Measurements from ENCODE around the gene KLRK1. TPM values are rescaled to one million over a fixed set of nuclear protein-coding genes. Genes with fewer than 3 reads are reported as not detected.
"Not testable (repeated sequence)": the region's sequence is repeated elsewhere in the genome, so short reads cannot be mapped to it uniquely, and the experiment has no call there.

KLRK1 gene
- total and polyA plus RNA-seq, 2 of the 4 experiments (the other 2 are of a cell fraction) = not detected

DNA sequence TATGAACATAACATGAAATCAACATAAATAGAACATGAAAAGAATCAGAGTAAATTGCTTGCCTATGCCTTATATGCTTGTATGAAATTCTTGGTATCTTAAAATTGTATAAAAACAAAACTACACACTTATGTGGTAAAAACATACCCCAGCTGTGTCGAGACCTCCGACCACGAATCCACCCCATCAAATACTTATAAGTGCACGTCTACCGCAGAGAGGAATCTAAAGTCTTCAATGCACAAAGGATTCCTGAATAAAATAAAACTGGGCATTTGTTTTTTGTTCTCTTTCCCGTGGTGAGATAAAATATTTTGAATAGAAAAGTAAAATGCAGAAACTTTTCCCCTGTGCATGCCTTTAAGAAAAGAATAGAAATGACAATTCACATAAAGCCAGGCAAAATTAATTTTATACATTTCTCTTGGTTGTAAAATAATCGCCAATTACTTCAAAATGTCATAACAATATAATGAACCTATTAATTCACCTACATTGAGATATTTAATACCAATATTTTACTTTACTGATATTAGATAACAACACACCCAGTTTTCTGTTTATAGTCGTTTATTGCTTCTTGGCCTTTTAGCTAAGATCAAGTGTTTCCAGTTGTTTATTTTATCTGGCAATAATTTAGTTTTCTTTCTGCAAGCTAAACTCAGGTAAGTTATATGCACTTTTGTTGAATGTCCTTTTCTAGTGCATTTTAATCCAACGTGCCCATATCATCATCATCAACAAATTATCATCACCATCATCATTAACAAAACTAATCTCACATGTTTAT is 1.0 kb downstream of the KLRK1 start:
- intact Hi-C loops (cut with micrococcal nuclease) = no loop called here

DNA sequence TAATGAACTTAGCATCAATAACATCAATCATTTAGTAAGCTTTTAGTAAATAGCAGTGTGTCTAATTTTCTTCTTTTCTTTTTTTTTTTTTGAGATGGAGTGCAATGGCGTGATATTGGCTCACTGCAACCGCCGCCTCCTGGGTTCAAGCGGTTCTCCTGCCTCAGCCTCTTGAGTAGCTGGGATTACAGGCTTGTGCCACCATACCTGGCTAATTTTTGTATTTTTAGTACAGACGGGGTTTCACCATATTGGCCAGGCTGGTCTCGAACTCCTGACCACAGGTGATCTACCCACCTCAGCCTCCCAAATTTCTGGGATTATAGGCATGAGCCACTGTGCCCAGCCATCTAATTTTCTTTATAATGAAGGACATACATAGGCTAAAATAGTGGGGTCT is 2.3 kb downstream of the KLRK1 start:
- POLR2A ChIA-PET (ENCODE audit: unreplicated experiment); CTCF ChIA-PET; H3K27ac ChIP-seq (ENCODE audit: insufficient read depth, low read length): not testable (repeated sequence)

More for the DNA sequence above, 1.0 kb downstream of the KLRK1 start:
- ChIA-PET CTCF (no interaction called here), POLR2A (ENCODE audit: unreplicated experiment) (no interaction called here)
- TF ChIP-seq NFE2L2 (IDR thresholded peaks at IDR 0.05; ENCODE audit: low read depth, low read length) = no peak
- TF ChIP-seq FOS (IDR thresholded peaks at IDR 0.05; ENCODE audit: low read depth, low read length) = no peak
- TF ChIP-seq, protein P1, sequence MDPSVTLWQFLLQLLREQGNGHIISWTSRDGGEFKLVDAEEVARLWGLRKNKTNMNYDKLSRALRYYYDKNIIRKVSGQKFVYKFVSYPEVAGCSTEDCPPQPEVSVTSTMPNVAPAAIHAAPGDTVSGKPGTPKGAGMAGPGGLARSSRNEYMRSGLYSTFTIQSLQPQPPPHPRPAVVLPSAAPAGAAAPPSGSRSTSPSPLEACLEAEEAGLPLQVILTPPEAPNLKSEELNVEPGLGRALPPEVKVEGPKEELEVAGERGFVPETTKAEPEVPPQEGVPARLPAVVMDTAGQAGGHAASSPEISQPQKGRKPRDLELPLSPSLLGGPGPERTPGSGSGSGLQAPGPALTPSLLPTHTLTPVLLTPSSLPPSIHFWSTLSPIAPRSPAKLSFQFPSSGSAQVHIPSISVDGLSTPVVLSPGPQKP (IDR thresholded peaks at IDR 0.05; ENCODE audit: borderline replicate concordance, low read depth, low read length) = no peak
- BruUV-seq (replicated peaks) = no TSS peak
- no peak overlapping the region for H2AFZ ChIP-seq (replicated peaks; ENCODE audit: low read length, poor library complexity)
- H3K9ac ChIP-seq (ENCODE audit: low read depth, low read length) = no peak overlapping the region
- H2AK5ac ChIP-seq (ENCODE audit: low read depth, low read length) = no peak overlapping the region
- H3K36me3 ChIP-seq (ENCODE audit: control insufficient read depth, insufficient read depth, low read length) = no peaks in the 10 kb centered on the region
- dilution Hi-C loops (cut with HindIII; ENCODE audit: low sequenced_read_pairs, unreplicated experiment) (no loop called here), in situ Hi-C loops (cut with MboI; ENCODE audit: low sequenced_read_pairs) (no loop called here)
- H3K79me1 ChIP-seq (ENCODE audit: low read depth in 1 of 2, low read length in 2 of 2) = no peaks in the 10 kb centered on the region
- H2BK20ac ChIP-seq (ENCODE audit: low read depth, low read length) = no peak overlapping the region
- WGBS, 2 experiments (ENCODE audit: extremely low coverage in 2 of 2, insufficient read length in 1 of 2) = no CpG with 5 or more reads among the region's 9 CpGs
- H3K4me2 ChIP-seq (ENCODE audit: low read depth, low read length) = no peak overlapping the region
- H3K9me3 ChIP-seq (ENCODE audit: control insufficient read depth, insufficient read depth, low read length) = no peaks in the 10 kb centered on the region
- no peak overlapping the region for H2BK15ac ChIP-seq (ENCODE audit: low read depth, low read length)
- H2BK5ac ChIP-seq (ENCODE audit: low read depth, low read length, poor library complexity, severe bottlenecking) = no peak overlapping the region
- H2AK9ac ChIP-seq (replicated peaks; ENCODE audit: low read depth, low read length, poor library complexity) = no peak overlapping the region
- no peak overlapping the region for H3K14ac ChIP-seq (replicated peaks; ENCODE audit: low read depth, low read length)
- no peak overlapping the region for H4K91ac ChIP-seq (ENCODE audit: insufficient read depth, low read depth, low read length)
- H4K8ac ChIP-seq (ENCODE audit: low read depth in 2 of 2, low read length in 2 of 2) = no peak overlapping the region
- H4K5ac ChIP-seq (ENCODE audit: low read depth, low read length) = no peak overlapping the region
- H3K23ac ChIP-seq (ENCODE audit: low read depth, low read length) = no peak overlapping the region
- H4K20me1 ChIP-seq (ENCODE audit: insufficient read depth, low read length) = no peaks in the 10 kb centered on the region
- DNase-seq (no peak), ATAC-seq (ENCODE audit: low read depth) (no peak)
- no peaks in the 10 kb centered on the region for H3K27me3 ChIP-seq (ENCODE audit: control insufficient read depth, insufficient read depth, low read length)
- H3K4me1 ChIP-seq (ENCODE audit: control insufficient read depth, insufficient read depth, low read length) = no peaks in the 10 kb centered on the region
- H3K4ac ChIP-seq (ENCODE audit: low read depth, low read length) = no peak overlapping the region
- H3K27ac ChIP-seq (ENCODE audit: insufficient read depth, low read length) = no peak overlapping the region
- H3K9me1 ChIP-seq (ENCODE audit: insufficient read depth, low read length) = no peaks in the 10 kb centered on the region
- no peak overlapping the region for H2BK120ac ChIP-seq (ENCODE audit: low read depth, low read length)
- H3K18ac ChIP-seq (ENCODE audit: low read depth, low read length) = no peak overlapping the region
- H3K56ac ChIP-seq (ENCODE audit: extremely low read depth, insufficient read depth, low read length) = no peak overlapping the region
- no peak overlapping the region for H3K4me3 ChIP-seq (ENCODE audit: insufficient read depth, low read depth, low read length)

More for the DNA sequence above, 2.3 kb downstream of the KLRK1 start:
- H2BK120ac ChIP-seq (ENCODE audit: low read depth, low read length); H2AK5ac ChIP-seq (ENCODE audit: low read depth, low read length); H3K23ac ChIP-seq (ENCODE audit: low read depth, low read length); H4K91ac ChIP-seq (ENCODE audit: insufficient read depth, low read depth, low read length); ATAC-seq (ENCODE audit: low read depth); dilution Hi-C loops (cut with HindIII; ENCODE audit: low sequenced_read_pairs, unreplicated experiment); intact Hi-C loops (cut with micrococcal nuclease); H2AFZ ChIP-seq (replicated peaks; ENCODE audit: low read length, poor library complexity); in situ Hi-C loops (cut with MboI; ENCODE audit: low sequenced_read_pairs); H3K27me3 ChIP-seq (ENCODE audit: control insufficient read depth, insufficient read depth, low read length); H3K4me2 ChIP-seq (ENCODE audit: low read depth, low read length); H2AK9ac ChIP-seq (replicated peaks; ENCODE audit: low read depth, low read length, poor library complexity); H4K20me1 ChIP-seq (ENCODE audit: insufficient read depth, low read length); H3K4ac ChIP-seq (ENCODE audit: low read depth, low read length); H3K18ac ChIP-seq (ENCODE audit: low read depth, low read length); H4K8ac ChIP-seq (ENCODE audit: low read depth in 2 of 2, low read length in 2 of 2); H3K56ac ChIP-seq (ENCODE audit: extremely low read depth, insufficient read depth, low read length); H3K36me3 ChIP-seq (ENCODE audit: control insufficient read depth, insufficient read depth, low read length); H3K9ac ChIP-seq (ENCODE audit: low read depth, low read length); DNase-seq; H3K9me3 ChIP-seq (ENCODE audit: control insufficient read depth, insufficient read depth, low read length); BruUV-seq (replicated peaks); H2BK5ac ChIP-seq (ENCODE audit: low read depth, low read length, poor library complexity, severe bottlenecking); H3K79me1 ChIP-seq (ENCODE audit: low read depth in 1 of 2, low read length in 2 of 2); H2BK20ac ChIP-seq (ENCODE audit: low read depth, low read length); H3K14ac ChIP-seq (replicated peaks; ENCODE audit: low read depth, low read length); H3K4me3 ChIP-seq (ENCODE audit: insufficient read depth, low read depth, low read length); H4K5ac ChIP-seq (ENCODE audit: low read depth, low read length); H2BK15ac ChIP-seq (ENCODE audit: low read depth, low read length); H3K4me1 ChIP-seq (ENCODE audit: control insufficient read depth, insufficient read depth, low read length); H3K9me1 ChIP-seq (ENCODE audit: insufficient read depth, low read length): not testable (repeated sequence)
- 100% methylated on average over 1 of the region's 6 CpGs; no CpG with 5 or more reads in 1 of the 2 experiments for WGBS, 2 experiments (ENCODE audit: extremely low coverage in 2 of 2, insufficient read length in 1 of 2)
